ENCODE measurements around the gene SHROOM1.
"Not testable (repeated sequence)": the region's sequence is repeated elsewhere in the genome, so short reads cannot be mapped to it uniquely, and the experiment has no call there.

Gene SHROOM1, protein sequence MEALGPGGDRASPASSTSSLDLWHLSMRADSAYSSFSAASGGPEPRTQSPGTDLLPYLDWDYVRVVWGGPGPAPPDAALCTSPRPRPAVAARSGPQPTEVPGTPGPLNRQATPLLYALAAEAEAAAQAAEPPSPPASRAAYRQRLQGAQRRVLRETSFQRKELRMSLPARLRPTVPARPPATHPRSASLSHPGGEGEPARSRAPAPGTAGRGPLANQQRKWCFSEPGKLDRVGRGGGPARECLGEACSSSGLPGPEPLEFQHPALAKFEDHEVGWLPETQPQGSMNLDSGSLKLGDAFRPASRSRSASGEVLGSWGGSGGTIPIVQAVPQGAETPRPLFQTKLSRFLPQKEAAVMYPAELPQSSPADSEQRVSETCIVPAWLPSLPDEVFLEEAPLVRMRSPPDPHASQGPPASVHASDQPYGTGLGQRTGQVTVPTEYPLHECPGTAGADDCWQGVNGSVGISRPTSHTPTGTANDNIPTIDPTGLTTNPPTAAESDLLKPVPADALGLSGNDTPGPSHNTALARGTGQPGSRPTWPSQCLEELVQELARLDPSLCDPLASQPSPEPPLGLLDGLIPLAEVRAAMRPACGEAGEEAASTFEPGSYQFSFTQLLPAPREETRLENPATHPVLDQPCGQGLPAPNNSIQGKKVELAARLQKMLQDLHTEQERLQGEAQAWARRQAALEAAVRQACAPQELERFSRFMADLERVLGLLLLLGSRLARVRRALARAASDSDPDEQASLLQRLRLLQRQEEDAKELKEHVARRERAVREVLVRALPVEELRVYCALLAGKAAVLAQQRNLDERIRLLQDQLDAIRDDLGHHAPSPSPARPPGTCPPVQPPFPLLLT

DNA sequence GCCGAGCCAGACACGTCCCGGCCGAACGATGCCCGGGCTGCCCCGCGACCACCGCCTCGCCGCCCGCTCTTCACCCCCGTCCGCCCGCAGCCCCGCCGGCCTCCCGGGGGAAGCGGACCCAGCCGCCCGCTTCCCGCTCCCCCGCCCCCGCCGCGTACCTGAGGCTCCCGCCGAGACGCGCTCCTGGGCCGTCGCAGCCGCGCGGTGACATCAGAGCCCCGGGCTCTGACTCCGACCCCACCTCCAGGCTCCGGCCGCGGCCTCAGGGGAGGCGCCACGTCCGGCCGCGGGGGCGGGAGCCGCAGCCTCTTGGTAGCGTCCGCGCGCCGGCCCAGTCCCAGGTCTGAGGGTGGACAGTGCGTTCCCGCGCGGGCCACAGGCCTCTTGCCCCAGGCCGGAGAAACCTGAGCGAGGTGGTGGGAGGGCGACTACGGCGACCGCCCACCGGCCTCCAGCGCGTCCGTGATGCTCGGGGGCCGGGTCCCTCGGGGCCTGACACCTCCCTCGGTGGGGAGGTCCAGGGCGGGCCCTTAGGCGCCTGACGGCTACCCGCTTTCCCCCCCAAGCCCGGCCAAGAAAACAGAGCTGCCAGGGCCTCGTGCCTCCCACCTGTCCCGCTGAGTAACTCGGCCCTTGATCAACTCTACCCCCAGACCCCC, at the start of gene SHROOM1:
Gene SHROOM1 (minus strand): TSS at position 212 of the 659 bp plus-strand sequence. CDS start 4,507 bp downstream, outside the sequence.
- no peak for DNase-seq

DNA sequence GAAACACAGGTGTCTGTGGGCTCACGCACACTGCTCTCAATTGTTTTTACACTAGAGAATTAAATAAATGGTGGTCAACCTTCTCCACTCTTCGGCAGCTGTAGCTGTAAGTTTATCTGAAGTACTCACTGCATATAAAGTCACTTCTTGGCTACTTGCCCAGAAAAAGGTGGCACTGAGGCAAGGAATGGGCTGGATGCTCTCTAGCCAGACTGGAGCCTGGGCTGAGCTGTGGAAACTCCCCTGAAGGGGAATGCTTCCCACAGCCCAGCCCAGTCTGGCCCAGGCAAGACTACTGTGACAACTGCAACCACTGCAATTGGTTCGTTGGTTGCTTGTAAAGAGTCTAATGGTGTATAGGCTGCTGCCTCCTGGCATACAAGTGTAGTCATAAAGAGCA, 47.5 kb upstream of the SHROOM1 start:
- no peak for DNase-seq

GRCh38 chr5:132877466-132877865, 47.0 kb upstream of the SHROOM1 start:
- DNase-seq = no peak

- DNase-seq = no peak
Observed at GRCh38 chr5:132876020-132876759, 45.7 kb upstream of the SHROOM1 start.

GRCh38 chr5:132873930-132874271, 43.5 kb upstream of the SHROOM1 start:
- DNase-seq = no peak

DNA sequence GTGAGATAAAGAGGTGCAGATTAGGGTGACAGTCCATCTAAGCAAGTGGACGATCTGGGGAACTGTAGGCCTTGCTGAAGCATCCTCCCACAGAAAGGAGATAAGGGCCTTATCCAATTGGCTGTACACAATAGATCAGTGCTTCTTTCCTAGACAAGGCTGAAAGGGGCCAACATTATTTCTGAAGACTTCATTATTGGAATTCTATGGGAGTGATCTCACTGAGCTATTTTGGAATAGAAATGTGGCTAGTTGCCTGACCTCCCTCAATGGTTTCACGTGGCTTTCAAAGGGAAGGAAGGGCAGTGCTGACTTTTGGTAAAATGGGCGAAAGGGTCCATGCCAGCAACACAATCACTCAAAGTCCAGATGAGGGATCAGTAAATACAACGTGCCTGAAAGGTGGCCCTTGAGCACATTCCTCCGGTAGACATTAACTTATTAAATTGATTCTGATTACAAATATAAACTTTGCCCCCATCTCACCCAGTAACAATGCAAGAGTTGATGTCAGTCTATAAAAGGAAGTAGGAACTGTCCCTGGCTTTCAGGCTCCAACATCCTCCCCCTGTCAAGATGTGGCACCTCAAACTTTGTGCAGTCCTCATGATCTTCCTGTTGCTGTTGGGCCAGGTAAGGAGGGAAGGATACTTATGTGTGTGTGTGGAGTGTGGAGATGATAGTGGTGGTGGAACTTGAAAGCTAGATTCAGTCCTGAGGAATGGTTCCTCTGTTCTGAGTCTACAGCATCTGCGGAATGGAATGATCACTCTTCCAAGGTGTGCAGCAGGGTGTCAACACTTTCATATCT, 42.9 kb upstream of the SHROOM1 start, which contains the start of gene LEAP2:
Gene LEAP2 (plus strand): TSS at position 550 of the 811 bp plus-strand sequence. CDS start 27 bp downstream, at position 577.
- DNase-seq = no peak

DNA sequence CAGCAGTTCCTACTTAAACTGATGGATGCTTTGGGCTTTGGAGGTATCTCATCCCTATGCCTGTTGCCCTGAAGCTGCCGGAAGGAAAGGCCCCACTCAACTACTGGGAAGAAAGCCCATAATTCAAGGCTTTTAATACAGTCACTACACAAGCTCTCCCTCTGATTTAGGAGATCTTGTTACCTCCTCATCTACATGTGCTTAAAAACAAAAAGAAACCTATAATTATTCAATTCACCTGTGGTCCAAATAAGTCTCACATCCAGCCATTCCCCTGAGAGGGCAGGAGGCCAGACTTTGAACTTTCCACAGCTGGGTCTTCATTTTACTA, 42.3 kb upstream of the SHROOM1 start:
- no peak for DNase-seq

DNA sequence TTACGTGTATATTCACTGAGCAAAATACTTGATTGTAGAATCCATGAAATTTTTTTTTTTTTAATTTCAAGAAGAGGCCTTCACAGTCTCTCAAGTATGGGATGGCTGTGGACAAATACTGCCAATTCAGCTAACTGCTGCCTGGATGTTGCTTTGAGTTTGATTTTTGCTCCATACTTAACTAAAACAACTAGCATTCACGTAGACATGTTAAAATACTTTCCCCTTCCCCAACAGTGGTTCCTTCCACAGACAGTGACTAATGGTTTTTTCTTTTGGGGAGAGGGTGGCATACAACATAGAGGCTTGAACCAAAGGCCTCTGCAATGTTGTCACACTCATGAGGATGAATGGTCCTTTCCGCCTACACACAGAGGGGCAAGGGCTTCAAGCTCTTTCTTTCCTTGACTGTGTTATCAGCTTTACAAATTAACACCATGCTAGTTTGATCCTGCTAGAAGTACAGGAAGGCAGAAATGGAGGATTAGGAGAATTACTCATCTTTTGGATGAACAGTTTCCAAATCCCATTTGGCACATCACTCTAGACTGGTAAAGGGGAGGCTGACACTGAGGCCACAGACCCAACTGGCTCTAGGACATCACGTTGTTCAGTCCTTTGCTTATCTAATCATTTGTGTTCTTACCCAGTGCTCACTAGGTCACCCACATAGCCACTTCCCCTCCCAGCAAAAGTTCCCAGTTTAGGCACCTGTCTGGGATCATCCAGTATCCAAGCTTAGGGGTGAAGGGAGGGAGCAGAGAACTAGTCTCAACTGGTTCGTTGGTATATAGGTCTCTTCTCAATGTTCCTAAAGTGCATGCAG, 41.2 kb upstream of the SHROOM1 start:
- DNase-seq = no peak

GRCh38 chr5:132870801-132871200, 40.4 kb upstream of the SHROOM1 start:
- DNase-seq = no peak

DNA sequence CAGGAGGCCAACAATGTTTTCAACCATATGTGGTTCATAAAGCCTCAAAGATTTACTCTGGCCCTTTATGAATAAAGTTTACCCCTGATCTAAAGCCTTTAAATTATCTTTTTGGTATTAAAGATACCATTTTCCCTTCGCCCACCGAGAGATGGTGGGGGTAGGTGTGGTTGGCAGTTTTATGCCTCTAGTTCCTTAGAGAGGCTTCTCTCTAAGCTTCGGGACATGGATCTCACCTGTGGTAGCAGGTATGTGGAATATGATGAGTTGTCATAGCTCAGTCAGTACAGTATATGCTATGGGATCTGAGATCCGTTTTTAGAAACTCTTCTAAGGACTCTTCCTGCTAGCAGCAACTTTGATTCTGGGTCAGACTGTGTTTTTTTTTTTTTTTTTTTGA, 38.3 kb upstream of the SHROOM1 start:
- DNase-seq = no peak

DNA sequence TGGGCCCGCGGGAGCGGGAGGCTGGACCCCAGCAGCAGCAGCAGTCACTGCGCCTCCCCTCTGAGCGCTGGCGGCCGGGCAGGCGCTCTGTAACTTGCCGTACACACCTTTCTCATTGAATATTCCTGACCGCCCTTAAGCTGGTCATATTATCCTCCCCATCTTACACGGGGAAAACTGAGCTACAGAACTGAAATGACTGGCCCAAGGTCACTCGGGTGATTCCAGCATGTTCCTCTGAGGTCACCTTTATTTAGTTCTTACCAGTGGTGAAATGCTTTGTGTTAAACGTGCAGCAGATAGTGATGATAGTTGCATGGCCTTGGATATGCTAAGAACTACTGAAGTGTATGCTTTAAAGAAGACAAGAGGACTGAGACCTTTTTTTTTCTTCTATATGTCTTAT, 36.6 kb upstream of the SHROOM1 start:
- no peak for DNase-seq

- DNase-seq = peak; percentile 79
Observed at GRCh38 chr5:132866342-132867045, 36.0 kb upstream of the SHROOM1 start, which contains the start of the genes GDF9 and UQCRQ. Gene GDF9, minus strand, starts transcription at chr5:132866469. Its CDS starts 1,936 bp downstream, at chr5:132864533. Gene UQCRQ, plus strand, starts transcription at chr5:132866642. Its CDS starts 240 bp downstream, at chr5:132866882.

- DNase-seq = no peak
Observed at GRCh38 chr5:132865668-132866341, 35.4 kb upstream of the SHROOM1 start.

GRCh38 chr5:132860742-132861141, 30.3 kb upstream of the SHROOM1 start:
- DNase-seq = no peak

DNA sequence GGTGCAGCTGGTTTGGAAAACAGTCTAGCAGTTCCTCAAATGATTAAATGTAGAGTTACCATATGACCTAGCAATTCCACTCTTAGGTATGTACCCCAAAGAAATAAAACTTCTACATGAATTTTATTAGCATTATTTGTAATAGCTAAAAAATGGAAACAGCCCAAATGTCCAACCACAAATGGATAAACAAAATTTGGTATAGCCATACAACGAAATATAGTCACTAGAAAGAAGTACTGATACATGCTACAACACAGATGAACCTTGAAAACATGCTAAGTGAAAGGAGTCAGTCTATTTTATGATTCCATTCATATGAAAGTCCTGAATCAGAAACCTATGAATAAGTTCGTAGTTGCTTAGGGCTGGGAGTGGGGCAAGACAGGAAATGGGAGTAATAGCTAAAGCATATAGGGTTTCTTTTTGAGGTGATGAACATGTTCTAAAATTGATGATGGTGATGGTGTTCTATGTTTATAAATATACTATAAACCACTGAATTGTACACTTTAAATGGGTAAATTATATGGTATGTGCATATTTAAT, 29.5 kb upstream of the SHROOM1 start:
- no peak for DNase-seq

DNA sequence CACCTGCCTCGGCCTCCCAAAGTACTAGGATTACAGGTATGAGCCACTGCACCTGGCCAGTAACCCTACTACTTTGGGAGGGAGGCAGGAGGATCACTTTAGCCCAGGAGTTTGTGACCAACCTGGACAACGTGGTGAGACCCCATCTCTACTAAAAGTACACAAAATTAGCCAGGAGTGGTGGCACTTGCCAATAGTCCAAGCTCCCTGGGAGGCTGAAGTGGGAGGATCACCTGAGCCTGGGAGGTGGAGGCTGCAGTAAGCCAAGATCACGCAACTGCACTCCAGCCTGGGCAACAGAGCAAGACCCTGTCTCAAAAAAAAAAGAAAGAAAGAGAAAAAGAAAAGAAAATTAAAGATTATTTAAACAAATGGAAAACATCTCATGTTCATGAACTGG, 25.6 kb upstream of the SHROOM1 start:
- no peak for DNase-seq

- not testable (repeated sequence) for DNase-seq
Observed at GRCh38 chr5:132854992-132855391, 24.5 kb upstream of the SHROOM1 start.

DNA sequence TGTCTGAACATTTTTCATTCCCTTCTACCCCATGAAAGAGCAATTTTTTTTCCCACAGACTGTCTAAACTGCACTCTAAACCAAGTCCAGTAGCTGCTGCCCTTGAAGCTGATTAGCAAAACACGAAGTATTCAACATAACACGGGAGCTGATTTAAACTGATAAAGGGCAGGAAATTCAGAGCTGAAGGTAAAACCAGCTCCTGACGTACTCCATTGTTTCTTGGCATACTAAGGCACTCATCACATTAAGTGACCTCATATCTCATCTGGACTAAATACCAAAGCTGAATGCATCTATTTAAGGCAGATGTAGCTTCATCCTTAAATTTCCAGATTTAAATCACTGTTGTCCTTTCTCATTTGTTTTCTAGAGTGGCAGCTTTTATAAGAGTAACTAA, 23.9 kb upstream of the SHROOM1 start:
- DNase-seq = no peak

GRCh38 chr5:132853790-132854189, 23.3 kb upstream of the SHROOM1 start:
- no peak for DNase-seq
